Activated CD4-positive, alpha-beta T cell treated with anti-CD3 and anti-CD28 coated beads, Interleukin-2, amount 50 U/mL, for 1 hour (primary cell): ENCODE data around the gene ATP2A3.
"Not testable (repeated sequence)": the region's sequence is repeated elsewhere in the genome, so short reads cannot be mapped to it uniquely, and the experiment has no call there.

Experiments used
- DNase-seq: peaks from one replicate; pipeline ENCODE4 v3.0.0-alpha.2; 2020

The ATP2A3 gene

DNA sequence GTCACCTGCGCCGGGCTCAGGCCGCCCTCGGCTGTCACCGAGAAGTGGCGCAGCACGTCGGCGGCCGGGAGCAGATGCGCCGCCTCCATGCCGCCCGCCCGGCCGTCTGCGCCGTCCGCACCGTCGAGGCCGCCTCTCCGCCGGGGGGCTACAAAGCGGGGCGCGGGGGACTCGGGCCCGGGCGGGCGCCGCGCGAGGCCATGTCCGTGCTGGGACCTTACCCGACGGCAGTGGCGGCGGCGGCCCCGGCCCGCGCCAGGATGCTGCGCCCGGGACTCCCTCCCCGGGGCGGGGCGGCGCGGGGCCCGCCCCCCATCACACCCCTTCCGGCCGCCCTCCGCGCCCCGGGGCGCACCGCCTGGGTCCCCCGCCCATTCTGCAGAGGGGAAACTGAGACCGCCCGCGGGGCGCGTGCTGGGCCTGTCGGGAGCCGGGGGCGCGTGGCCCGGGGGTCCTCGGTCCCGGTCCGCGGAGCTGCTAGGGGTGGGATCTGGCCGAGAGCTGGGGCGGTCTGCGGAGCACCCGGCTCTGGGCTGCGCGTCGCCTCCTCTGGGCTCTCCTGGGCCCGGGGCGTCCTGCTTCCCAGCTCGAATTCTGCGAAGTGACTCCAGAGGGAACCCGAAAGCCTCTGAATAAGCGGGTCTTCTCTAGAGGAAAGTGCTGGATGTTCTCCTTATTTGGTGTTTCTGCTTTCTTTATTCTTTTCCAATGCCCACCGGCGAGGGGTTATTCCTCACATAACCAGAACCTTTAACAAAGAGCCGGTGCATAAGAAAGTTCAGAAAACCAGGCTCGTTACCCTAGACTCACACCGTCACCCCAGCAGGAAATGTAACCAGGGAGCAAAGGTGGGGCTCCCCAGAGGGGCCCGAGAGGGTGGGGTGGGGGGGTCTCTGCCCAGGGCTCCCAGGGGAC, at the start of gene ATP2A3:
Gene ATP2A3 (minus strand): TSS at position 235 of the 915 bp plus-strand sequence. CDS start 146 bp downstream, at position 89.
- peak; percentile 59 for DNase-seq

DNA sequence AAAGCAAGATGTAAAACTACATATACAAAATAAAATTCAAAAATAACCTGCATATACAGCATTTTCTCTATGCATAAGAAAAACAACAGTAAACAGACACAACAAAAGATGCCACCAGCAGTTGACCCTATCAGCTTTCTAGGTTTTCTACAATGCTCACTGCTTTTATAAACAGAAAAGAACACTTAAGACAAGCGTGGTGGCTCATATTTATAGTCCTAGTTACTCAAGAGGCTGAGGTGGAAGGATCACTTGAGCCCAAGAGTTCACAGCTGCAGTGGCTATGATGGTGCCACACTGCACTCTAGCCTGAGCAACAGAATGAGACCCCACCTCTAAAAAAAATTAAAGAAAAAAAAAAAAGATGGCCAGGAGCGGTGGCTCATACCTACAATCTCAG, 46.5 kb upstream of the ATP2A3 start:
- no peak for DNase-seq

DNA sequence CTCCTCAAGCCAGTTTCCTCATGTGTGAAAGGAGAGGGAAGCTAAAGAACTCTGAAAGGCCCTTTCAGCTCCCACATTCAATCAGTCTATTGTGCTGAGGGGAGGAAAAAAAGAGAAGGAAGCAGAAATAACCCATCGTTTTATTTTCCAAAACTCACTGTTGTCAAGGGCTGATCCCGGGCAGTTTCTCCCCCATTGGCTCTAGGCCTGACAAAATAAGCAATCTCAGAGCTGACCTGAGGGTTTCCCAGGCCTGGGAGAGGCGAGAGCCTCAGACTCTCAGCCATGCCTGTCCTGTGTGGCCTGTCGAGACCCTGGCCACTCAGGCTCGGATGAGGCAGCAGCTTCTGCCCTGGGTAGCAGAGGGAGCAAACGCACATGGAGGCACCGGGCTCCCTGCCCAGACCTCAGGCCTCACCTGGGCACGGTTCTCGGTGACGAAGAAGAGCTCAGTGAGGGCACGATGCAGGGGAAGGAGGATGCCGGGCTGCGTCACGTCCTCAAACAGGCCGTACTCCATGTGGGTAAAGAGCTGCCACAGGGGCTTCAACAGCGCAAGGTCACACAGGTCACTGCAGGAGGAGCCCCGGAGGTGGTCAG, 45.0 kb upstream of the ATP2A3 start:
- DNase-seq = no peak

DNA sequence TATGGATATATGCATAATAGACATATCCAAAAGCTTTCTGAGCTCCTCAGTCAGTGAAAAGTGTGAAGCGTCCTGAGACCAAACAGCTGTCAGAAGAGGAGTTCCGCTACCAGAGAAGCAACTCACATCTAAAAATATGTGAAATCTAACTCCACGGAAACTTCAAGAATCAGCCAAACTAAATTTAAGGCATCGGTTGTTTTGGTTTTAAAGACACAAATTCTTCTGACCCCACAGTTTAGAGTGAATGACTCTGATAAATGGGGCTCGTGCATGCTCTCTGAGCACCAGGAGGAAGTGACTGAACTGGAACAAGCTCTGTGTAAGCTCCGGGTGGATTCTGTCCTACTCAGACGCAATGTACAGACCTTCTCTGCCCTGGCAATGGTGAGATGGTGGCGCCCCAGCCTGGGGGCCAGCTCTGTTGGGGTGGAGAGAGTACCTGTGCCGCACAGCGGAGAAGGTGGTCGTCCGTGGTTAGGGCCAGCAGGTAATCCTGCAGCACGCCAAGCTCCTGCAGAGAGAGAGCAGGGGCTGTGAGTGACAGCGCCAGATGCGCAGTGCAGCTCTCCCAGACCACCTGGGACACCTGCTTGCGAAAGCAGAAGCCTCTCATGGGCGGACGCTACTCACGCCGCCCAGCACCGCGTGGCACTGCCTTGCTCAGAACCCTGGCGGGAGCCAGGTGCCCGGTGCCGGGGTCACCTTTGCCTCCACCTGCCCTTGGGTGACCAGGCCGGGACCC, 44.4 kb upstream of the ATP2A3 start:
- DNase-seq = no peak

GRCh38 chr17:4008082-4008435, 43.8 kb upstream of the ATP2A3 start:
- DNase-seq = no peak

GRCh38 chr17:4007346-4008081, 43.3 kb upstream of the ATP2A3 start:
- DNase-seq = no peak

- no peak for DNase-seq
These were observed 42.5 kb upstream of the ATP2A3 start for GRCh38 chr17:4006745-4007211.

- no peak for DNase-seq
These were observed 41.9 kb upstream of the ATP2A3 start for GRCh38 chr17:4006165-4006589.

DNA sequence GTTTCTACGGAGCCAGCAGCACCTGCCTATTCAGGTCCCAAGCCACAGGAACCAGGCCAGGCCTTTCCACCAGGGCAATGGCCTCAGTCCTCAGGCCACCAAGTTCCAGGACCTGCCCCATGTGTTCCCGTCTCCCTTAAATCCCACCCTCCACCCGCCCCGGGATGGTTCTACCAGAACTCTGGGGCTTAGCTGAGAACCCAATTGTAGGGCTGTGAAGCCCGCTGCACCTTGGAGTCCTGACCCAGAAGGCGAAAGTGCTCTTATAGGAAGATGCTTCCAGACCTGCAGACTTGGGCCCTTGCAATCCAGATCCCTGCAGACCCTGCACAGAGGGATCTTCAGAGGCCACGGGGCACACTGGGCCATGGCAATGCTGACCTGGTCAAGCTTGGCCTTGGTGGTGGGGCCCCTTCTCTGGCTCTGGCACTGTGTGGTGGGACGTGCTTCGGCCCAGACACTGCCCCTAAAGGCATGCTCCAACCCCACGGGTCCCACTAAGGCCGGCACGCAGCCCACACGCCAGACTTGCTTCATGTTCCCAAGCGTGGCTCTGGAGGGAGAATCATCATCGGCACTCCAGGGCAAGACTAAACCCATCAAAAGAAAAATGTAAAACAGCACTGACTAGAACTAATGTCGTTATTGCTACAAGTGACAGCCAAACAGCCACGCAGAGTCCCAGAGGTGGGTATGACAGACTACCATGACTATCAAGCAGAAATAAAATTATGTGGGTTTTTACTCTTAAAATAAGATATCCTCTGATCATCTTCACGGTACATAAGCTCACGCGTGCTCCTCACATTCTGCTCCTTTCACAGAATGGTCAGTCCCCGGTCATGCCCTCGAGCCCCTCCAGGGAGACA, 41.3 kb upstream of the ATP2A3 start:
- no peak for DNase-seq

DNA sequence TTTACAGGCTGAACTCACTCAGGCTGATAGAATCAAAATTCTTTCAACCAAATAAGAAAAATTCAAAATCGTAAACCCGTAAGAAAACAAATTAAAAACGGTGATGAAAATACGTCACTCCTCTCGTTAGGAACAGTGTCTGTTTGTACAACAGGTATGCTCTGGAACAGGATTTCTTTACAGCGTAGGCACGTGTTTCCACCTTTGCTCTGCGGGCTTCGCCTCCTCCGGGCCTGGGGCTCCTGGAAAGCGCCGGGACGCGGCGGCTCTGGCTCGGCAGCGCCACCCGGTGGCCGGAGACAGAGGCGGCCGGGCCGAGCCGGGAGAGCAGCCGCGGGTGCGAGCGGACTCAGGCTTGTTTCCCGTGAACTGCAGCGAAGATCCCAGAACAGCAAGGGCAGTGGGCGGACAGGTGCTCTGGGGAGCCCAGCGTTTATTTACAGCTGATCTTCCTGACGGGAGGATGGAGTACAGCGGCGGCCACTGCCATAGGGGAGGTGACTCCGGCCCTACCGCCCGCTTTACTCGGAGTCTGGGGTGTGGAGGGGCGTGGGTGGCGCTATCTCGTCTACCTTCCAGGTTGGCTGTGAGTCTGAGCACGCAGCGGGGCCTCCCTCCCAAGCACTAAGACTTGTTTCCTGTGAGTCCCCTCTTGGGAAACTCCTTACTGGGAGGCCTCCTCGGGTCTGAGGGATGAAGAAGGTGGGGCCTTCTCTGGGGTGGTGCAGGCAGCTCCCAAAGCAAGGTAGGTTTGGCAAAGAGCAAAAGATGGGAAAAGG, 40.5 kb upstream of the ATP2A3 start:
- peak; percentile 54 for DNase-seq

- DNase-seq = no peak
These were observed 39.5 kb upstream of the ATP2A3 start for GRCh38 chr17:4003501-4004421.

DNA sequence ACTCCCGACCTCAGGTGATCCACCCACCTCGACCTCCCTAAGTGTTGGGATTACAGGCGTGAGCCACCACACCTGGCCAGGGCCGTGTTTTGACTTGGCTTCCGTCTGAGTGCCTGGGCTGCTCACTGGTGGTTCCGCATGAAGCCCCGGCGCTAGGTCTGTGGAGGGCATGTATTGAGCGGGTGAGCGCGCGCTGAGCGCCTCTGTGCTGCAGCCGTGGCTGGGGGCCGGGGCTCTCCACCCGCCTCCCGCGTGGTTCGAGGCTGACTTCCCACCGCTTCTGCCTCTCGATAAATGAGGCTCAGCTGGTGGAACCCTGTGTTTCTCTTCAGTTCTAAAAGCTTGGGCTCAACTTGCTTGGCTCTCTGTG, 38.9 kb upstream of the ATP2A3 start:
- no peak for DNase-seq

GRCh38 chr17:4001048-4001590, 36.9 kb upstream of the ATP2A3 start:
- DNase-seq = no peak

- DNase-seq = no peak
These were observed 34.2 kb upstream of the ATP2A3 start for GRCh38 chr17:3998436-3998835.

- DNase-seq = no peak
These were observed 30.8 kb upstream of the ATP2A3 start for GRCh38 chr17:3995067-3995466.

- DNase-seq = no peak
These were observed 30.0 kb upstream of the ATP2A3 start for GRCh38 chr17:3994221-3994576.

GRCh38 chr17:3993493-3994220, 29.4 kb upstream of the ATP2A3 start:
- DNase-seq = no peak

DNA sequence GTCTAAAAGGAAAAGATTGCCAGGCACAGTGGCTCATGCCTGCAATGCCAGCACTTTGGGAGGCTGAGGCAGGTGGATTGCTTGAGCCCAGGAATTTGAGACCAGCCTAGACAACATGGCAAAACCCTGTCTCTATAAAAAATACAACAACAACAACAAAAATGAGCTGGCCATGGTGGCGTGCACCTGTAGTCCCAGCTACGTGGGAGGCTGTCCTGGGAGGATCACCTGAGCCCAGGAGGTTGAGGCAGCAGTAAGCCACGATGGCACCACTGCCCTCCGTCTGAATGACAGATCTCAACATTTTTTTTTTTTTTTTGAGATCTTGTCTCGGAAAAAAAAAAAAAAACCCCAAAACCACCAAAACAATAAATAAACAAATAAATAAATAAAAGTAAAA, 28.1 kb upstream of the ATP2A3 start:
- DNase-seq = no peak

DNA sequence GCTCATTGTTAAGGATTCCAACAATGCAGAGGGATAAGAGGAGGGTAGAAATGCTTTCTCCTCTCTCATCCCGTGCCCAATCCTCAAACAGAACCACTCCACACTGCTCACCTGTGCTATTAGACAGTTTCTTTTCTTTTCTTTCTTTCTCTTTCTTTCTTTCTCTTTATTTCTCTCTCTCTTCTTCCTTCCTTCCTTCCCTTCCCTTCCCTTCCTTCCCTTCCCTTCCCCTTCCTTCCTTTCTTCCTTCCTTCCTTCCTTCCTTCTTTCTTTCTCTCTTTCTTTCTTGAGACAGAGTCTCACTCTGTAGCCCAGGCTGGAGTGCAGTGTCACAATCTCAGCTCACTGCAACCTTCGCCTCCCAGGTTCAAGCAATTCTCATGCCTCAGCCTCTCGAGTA, 27.5 kb upstream of the ATP2A3 start:
- DNase-seq = not testable (repeated sequence)
